ENCODE results near the gene LDLRAP1.

The LDLRAP1 gene

DNA sequence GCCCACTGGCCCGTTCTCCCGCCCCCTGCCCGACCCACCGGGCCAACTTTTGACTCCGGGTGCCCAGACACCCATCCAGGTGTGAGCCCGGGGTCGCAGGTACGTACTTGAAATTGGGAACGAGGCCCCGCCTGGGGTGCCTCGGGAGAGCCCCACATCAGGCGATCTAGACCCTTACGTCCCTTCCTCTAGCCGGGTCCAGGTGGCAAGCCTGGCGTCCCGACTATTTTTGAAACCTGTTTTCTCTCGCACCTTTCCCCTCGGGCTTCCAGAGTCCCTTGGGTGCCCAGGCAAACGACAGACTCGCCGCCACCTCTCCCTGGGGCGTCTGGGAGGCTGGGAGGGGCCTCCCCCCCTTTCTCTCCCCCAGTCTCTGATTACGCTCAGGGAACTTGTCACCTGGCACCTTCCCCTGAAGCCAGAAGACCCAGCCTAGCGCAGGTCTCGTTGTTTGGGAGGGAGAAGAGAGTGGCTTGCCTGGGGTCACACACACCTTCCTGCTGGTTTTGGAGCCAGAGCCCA, 898 bp downstream of the LDLRAP1 start:
- DNase-seq: peak; percentile 48

DNA sequence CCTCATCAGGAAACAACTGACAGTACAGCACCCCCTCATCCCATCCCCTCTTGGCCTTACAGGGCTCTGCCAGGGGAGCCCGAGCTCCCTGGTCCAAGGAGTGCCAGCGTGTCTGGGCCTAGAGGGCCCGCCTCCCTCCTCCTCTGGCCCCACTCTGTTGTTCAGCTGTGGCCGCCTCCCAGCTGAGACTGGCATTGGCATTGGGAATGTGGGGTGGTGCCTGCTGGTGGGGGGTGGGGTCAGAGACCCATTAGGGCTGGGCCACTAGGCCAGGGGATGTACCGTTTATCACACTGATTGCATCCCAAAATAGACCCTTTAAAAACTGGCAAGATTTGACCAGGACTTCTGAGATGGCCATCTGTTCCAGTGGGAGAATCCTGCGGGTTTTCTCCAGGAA, 1.4 kb downstream of the LDLRAP1 start:
- no peak for DNase-seq

DNA sequence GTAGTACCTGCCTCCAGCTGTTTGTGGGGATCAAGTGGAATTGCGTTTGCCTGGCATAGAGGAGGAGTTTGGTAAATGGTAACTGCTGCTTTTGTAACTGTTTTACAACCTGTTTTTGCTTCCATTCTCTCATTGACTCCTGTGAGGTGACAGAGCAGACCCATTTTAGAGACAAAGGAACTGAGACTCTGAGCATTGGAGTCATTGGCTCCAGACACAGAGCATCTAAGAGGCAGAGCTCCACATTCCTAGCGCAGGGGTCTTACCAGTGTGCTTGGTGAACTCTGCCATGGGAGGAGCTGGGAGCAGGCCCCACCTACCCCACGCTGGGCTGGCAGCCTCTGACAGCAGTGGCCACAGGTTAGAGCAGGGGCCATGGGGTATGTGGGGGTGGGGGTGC, 2.4 kb downstream of the LDLRAP1 start:
- DNase-seq: no peak

DNA sequence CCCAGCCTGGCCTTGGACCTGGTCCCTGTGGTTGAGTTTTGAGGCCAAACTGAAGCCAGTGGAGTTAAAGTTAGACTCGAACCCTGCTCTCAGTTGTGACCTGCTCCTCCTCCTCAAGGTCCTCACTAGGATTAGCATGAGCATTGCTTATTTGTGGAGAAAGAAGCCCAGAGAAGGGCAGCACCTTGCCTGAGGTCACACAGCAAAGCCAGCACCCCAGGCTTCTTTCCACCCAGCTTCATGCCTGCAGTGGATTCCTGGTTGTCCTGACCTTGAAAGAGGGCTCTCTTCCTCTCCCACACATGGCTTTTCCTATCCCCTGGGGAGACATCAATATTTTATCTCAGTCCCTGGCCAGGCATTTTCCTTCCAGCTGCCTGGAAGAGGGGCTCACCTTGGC, 2.8 kb downstream of the LDLRAP1 start:
- DNase-seq: no peak

DNA sequence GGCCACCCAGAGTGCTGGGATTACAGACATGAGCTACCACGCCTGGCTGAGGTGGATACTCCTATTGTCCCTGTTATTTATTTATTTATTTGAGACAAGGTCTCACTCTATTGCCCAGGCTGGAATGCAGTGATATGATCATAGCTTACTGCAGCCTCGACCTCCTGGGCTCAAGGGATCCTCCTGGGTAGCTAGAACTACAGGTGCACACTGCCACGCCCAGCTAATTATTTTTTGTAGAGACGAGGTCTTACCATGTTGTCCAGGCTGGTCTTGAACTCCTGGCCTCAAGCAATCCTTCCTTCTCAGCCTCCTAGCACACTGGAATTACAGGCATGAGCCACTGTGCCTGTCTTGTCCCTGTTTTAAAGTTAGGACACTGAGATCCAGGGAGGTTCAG, 5.2 kb downstream of the LDLRAP1 start:
- DNase-seq: no peak

DNA sequence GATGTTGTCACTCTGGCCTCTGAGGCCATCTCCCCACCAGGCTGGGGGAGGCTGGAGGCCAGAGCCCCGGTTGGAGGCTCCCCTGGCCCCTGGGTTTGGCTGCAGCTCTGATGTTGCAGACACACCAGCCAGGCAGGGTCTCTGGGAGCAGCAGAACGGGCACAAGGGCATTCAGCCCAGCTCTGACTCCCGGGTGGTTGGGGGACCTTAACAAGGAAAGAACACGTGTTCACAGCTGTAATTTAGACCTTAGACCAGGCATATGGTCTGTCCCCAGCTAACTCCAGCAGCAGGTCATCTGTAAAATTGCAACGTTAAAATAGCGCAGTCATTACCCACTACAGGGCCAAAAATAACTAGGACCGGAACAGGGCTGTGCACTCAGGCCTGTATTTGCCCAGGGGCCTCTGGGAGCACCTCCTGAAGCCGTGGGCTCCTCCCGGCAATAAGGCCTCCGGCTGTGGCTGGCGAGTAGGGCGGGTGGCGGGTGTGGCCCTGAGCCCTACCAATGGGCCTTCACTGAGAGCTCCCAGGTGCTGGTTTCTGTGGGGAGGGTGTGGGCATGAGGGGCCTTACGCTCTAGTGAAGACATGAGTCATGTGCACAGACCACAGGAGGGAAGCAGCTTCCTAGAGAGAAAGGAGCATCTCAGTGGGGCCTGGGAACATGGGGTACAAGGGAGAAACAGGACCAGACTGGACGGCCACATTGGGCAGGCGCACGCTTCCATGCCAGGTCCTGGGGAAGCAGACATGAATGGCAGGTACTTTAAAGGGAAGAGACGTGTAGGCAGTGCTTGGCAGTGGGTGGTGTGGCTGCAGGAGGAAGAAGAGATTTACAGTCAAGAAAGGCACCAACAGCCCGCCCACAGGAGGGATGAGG, 6.1 kb downstream of the LDLRAP1 start:
- DNase-seq: peak; percentile 86

DNA sequence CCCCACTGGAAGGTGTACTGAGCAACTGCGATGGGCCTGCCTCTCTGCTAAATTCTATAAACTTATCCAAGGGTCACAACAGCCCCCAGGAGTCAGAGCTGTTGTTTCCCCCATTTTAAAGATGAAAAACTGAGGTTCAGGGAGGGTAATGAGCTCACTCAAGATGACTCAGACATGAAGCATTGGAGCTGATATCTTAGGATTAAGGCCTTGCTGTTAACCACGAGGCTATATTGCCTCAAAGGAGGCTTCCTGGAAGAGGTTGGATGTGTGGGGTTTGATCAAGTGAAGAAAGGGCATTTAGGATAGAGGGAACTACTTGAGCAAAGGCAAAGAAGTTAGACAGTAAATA, 6.7 kb downstream of the LDLRAP1 start:
- no peak for DNase-seq

DNA sequence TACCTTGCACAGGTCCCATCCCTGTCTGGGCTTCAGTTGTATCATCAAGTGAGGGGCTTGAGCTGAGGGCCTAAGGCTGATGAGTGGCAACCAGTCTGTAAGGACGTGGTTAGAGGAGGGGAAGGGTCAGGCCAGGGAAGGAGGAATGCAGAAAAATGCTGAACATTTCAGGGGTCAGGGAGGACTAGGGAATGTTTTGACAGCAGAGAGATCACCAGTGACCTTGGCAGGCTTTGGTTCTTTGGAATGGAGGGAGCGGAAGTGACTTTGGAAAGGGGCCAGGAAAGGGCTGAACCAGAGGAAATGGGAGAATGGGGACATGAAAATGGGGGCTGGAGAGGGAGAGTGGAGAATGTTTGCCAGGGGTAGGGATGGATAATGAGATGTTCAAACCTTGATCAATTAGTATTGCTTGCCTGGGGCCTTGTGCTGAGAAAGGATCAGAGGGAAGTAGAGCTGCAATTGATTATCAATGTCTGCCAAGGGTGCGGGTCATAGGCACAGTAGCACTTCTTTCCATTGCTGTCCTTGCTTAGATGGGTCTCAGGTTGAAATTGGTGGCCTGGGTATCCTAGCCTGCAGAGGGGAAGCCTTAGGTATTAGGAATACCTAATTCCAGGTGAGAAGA, 7.4 kb downstream of the LDLRAP1 start:
- DNase-seq: no peak

DNA sequence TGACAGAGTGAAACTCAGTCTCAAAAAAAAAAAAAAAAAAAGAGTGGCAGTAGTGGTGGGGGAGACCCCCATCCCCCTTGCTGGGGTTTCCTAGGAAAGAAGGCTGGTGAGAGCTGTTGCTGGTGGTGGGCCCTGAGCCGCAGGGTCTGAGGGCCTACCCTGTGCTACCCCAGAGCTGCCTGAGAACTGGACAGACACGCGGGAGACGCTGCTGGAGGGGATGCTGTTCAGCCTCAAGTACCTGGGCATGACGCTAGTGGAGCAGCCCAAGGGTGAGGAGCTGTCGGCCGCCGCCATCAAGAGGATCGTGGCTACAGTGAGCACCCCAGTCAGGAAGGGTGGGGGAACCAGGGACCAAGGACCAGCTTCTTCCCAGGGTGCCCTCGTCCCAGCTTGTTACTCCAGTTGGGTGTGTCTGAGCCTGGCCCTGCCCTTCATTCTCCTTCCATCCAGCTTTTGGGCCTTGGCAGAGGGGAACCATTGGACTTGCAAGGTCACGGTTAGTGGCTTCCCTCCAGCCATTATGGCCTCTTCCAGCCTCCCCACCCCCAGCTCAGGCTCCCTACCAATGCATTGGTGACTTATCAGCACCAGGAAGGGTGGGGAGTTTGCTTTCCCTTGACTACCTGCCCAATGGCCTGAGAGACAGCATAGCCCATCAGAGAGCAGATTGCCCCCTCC, 10.5 kb downstream of the LDLRAP1 start:
- DNase-seq: no peak

DNA sequence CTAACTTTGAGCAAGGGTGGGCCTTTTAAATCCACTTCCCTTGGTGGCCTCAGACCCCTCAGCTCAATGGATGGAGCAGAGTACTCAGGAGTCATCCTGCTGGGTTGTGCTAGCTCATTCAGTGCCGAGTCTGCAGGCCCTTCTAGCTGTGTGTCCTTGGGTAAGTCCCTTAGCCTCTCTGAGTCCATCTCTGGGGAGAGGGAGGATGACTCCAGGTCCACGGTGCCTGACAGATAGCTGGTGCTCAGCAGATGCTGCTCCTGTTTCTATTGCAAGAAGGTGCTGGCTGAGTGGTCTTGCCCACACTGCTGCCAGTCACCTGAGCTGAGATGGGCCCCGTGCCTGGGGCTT, 11.0 kb downstream of the LDLRAP1 start:
- no peak for DNase-seq

DNA sequence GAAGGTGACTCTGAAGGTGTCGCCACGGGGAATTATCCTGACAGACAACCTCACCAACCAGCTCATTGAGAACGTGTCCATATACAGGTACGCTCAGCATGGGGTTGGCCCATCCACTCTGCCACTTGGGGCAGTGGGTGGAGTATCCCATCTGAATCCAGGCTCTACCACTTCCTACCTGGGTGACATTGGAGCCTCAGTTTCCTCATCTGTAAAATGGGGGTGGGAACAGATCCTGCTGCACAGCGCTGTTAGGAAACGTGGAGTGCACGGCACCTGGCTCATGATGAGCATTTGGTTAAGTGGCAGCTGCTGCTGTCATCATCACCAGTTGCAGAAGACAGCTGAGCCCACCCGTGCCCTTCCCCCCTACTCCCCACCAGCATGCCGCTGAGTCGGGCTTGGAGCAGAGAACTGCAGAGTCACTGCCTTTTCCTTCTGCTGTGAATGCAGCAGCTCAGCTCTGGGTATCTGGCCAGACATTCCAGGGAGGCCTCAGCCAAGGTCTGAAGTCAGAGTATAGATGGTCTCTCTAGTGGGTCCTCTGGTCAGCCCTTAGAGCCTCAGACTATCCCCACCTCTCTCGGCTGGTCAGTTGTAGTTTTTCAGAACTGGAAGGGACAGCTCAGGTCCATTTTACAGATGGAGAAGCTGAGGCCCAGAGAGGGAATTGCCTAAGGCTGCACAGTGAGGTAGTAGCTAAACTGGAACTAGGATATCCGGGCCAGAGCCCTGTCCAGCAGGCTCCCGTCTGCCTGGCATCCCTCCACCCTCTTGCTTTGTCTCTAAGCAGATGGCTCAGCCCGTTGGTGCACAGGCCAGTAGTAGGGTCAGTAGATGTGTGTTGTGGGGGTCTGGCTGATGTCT, 11.7 kb downstream of the LDLRAP1 start:
- no peak for DNase-seq

DNA sequence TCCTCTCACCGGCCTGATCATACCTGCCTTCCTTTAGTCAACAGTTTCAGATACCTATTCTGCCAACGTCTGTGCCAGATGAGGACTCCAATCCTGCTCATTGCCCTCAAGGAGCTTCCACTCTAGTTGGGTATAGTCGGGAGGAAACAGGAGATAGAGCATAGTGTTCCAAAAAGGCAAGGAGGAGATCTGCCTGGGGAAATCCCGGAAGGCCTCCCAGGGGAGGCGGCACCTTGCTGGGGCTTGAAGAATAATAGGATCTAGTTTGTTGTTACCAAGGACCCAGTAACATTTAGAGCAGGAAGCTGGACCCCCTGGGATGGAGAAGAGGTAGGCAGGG, 12.3 kb downstream of the LDLRAP1 start:
- no peak for DNase-seq

DNA sequence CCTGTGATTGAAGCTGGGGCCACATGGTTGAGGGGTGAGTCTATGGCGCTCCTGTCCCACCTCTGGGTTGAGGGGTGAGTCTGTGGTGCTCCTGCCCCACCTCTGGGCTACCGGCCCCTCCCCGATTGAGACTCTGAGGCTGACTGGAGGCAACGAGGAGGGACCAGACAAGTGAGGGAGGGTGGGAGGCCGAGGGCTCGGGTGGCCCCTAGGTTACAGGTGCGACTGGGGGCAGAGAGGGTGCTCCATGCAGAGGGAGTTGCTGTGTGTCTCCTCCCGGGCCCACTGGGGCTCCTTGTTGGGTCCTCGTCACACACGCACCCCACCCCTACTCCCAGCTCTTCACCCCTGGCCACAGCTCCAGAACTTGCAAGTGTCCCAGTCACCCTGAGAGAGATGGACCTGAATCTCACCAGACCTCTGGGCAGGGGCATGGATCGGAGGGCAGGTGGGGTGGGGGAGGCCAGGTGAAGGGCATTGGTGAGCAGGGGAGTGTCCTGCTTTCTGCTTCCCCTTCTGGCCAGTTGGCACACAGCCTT, 12.8 kb downstream of the LDLRAP1 start:
- DNase-seq: no peak

DNA sequence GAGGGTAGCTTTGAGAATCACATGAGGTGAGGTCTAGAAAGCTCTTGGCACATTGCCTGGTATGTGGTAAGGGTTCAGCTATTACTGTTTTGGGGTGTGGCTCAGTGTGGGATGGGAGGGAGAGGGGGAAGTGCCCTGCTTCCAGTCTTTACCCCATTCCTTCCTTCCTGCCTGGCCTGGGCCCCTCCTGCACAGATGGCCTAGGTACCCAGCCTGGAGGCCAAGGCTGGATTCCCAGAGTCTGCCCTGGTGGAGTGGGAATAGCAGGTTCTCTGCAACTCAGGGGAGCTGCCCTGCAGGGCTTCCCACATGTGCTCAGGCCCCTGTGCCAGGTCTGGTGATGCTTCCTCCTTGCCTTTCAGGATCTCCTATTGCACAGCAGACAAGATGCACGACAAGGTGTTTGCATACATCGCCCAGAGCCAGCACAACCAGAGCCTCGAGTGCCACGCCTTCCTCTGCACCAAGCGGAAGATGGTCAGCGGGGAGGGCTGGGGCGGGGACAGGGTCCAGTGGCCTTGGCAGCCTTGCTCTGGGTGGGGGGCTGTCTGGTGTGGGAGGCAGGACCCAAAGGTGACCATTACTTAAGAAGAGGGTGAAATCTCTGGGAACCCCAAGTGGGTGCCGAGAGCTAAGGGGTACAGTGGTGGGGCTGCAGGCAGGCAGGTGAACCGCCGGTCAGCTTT, 13.5 kb downstream of the LDLRAP1 start:
- peak; percentile 75 for DNase-seq

DNA sequence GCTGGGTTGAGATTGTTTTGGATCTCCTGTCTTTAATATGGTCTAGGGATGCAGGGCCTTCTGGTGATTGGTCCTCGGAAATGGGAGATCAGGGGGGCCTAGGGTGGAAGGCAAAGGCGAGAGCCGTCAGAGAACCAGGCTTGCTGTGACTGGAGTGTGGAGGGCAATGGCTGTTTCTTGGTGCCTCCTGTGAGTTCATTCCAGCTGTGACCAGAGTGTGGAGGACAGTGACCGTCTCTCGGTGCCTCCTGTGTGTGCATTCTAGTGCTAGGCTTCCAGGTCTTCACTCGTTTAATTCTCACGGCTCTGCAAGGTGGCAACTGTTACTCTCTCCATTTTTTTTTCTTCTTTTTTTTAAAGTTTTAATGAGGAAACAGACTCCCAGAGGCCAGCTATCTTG, 14.1 kb downstream of the LDLRAP1 start:
- no peak for DNase-seq

DNA sequence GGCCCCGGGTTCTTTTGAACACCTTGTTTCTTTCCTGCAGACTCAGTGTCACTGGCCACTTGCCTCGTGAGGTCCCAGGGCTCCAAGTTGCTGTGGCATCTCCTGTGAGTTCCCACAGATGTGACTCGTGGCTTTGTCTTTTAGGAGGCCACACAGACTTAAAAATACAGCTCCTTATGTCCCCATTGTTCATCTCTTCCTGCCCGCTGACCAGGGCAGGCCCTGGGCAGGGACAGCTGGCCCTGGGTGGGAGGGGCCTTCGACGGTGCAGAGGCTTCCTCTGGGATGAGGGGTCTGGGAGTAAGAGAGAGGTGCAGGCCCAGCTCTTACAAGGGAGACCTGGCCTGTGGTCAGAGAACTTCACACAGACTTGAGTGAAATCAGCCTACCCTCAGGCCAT, 15.6 kb downstream of the LDLRAP1 start:
- DNase-seq: no peak

DNA sequence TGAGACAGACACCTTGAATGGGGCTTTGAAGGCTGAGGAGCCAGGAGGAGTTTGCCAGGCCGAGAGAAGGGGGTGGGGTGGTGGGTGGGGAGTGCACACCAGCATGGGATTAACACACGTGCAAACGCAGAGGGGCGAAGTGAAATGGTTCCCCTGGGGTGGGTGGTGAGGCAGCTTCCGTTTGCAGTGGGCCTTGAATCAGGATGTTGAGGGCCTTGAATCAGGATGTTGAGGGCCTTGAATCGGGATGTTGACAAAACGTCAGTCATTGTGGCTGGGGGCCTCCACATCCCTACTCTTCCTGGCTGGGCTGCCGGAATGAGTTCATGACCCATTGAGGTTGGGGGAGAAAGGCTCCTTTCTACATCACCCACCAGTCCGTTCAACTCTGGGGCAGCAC, 16.6 kb downstream of the LDLRAP1 start:
- DNase-seq: peak; percentile 42

DNA sequence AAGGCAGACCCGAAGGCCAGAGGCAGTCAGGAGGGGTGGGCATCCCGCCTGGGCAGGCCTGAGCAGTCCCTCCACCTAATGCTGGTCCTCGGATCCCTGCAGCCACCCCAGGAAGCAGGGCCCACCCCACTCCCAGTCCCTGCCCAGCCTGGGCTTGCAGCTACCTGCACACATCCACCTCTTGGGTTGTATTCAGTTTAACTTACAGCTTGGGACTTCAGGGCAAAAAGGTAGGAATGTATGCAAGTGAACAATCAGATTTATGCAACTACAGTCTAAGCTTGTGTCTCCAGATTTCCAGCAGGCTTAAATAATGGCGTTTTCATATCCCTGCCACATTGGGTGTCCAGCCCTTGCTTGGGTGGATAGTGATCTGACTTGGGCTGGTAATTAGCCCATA, 17.4 kb downstream of the LDLRAP1 start:
- no peak for DNase-seq

DNA sequence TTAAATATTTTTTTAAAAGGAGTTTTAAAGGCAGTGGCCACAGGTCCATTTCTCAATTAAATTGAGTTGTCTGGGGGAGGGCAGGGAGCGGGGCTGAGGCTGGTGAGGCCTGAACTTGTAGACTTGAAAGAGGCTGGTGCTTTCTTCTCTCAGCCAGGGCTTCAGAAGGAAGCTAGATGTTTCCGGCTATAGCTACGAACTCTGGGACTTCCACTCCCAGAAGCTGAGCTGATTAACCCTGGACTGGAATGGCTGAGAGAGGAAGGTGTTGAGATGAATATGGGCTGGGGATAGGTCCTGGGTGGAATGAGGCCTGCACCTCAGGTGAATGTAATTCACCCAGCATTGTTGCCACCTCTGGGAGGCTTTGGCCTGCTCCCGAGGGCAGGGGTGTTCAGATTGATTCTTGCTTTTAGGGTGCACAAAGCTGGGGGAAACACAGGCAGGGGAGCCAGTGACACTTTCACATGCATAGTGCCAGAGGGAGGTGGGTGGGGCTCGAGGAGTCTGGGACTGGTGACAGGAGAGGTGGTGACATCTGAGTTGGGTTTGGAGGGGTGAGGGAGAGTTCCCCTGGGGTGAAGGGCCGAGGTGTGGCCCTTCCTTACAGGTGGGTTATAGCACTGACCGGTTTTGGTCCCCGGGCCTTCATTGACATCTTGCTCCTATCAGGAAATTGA, 18.2 kb downstream of the LDLRAP1 start:
- DNase-seq: peak; percentile 42

DNA sequence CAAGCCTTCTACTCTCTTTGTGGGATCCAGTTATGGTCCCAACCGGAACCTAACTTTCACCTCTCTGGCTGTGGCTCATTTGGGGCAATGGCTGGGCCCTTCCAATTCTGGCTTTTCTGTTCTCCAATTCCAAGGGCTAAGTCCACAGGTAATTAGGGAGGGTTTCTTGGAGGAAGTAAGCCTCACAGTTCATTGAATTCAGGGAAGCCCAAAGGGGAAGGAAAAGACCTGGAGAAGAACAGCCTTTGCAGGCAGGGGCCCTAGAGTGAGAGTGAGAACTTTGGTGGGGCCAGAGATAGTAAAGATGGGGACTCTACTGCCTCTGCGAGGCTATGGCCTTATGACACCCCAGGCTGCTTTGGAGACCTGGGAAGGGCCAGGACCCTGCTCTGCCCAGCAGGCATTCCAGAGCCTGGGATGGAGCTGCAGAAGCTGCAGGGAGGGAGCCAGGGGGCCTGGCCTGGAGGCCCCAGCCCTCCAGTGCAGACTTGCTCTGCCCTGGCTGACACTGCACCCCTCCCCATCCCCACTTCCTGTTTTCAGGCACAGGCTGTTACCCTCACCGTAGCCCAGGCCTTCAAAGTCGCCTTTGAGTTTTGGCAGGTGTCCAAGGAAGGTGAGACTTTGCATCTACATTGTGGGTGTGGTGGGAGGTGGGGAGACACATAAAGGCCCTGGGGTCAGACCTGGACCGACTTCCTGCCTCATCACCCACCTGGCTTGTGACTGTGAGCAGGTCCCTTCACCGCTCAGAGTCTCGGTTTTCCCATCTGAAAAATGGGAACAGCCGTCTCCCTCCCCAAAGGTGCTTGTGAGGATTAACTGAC, 18.9 kb downstream of the LDLRAP1 start:
- peak; percentile 93 for DNase-seq

DNA sequence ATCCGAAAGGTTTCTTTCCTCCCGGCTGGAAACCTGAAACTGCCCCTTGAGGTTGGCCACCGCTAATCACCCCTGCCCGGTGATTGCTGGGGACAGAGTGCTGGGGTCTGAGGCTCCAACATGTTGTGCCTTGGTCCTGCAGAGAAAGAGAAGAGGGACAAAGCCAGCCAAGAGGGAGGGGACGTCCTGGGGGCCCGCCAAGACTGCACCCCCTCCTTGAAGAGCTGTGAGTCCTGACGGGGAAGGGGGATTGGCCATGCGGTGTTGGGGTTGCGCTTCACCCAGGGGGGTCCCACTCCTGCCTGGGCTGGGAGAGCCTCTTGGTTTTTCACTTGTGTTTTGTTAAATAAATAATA, 19.5 kb downstream of the LDLRAP1 start:
- DNase-seq: no peak

Measured in CD4-positive, alpha-beta T cell treated with Interleukin-6 for 4 hours (primary cell).